Measurements from ENCODE around the gene MAD2L2. TPM values are rescaled to one million over a fixed set of nuclear protein-coding genes. Genes with fewer than 3 reads are reported as not detected.

The MAD2L2 gene
- total RNA-seq, 5 donors from 2014 or later (not counting 1 experiment from before 2014, with no cell fraction given) = 22.4 to 28.5 (median 24.0) TPM

- Histone ChIP-seq H3K27ac (ENCODE audit: low read length) (no peak overlapping the region), H3K4me1 (ENCODE audit: control insufficient read depth in 1 of 2, extremely low read depth in 1 of 2, insufficient read depth in 2 of 2, low read length in 2 of 2) (peaks cover 9 to 52% of the 10 kb centered on the region in 2 experiments), H3K4me3 (ENCODE audit: control insufficient read depth in 1 of 2, extremely low read depth in 1 of 2, low read length in 1 of 2) (peak overlapping the region in 1 of 2 donors; percentile 23), H3K36me3 (ENCODE audit: control insufficient read depth in 2 of 2, extremely low read depth in 1 of 2, insufficient read depth in 1 of 2, low read length in 1 of 2) (no peaks in the 10 kb centered on the region), H3K9me3 (no peaks in the 10 kb centered on the region), H3K27me3 (replicated peaks in 1 of 2; ENCODE audit: control insufficient read depth in 2 of 2, extremely low read depth in 1 of 2, insufficient read depth in 2 of 2, low read length in 1 of 2) (peaks cover 0 to 9% of the 10 kb centered on the region in 2 experiments)
- peak overlapping the region; percentile 71 to 84 (median 80) for H3K4me3 Mint-ChIP-seq
- 92% methylated on average over 3 of the region's 4 CpGs for WGBS (ENCODE audit: insufficient coverage)
- H3K4me1 Mint-ChIP-seq = peaks cover 29 to 44% (median 37%) of the 10 kb centered on the region in 3 donors
- H3K27ac Mint-ChIP-seq = peak overlapping the region; percentile 78 to 86
- DNase-seq = no peak
- POLR2A ChIA-PET = interaction anchor here in 1 of 2 donors (0.6 kb wide), 1 partner anchor 34 kb away, joined by 3 read pairs; no protein-coding TSS in a partner anchor
- H3K27me3 Mint-ChIP-seq = no peaks in the 10 kb centered on the region
- H3K9me3 Mint-ChIP-seq = no peaks in the 10 kb centered on the region
- ATAC-seq (replicated peaks in 1 of 4) = no peak
- CTCF ChIA-PET = interaction anchor here (0.9 to 5.6 kb wide), 6 partner anchors 13 to 410 kb away, joined by 3 to 56 read pairs (median 6); partner anchors contain the start of genes AGTRAP (in 1 of the 2) and FBXO6 (in 1 of the 2)
- H3K36me3 Mint-ChIP-seq = no peaks in the 10 kb centered on the region
These were observed 29.9 kb downstream of the MAD2L2 start for GRCh38 chr1:11651017-11651416.

- CTCF ChIA-PET = interaction anchor here (0.7 to 5.6 kb wide), 9 partner anchors 14 to 409 kb away, joined by 3 to 56 read pairs (median 4); partner anchors contain the start of genes AGTRAP (in 1 of the 2) and FBXO6 (in 1 of the 2)
- H3K36me3 Mint-ChIP-seq = no peaks in the 10 kb centered on the region
These were observed 30.5 kb downstream of the MAD2L2 start for GRCh38 chr1:11650331-11650991.

GRCh38 chr1:11649624-11650330 is 31.2 kb downstream of the MAD2L2 start:
- Histone ChIP-seq H3K4me1 (ENCODE audit: control insufficient read depth in 1 of 2, extremely low read depth in 1 of 2, insufficient read depth in 2 of 2, low read length in 2 of 2) (peaks cover 2 to 42% of the 10 kb centered on the region in 2 experiments), H3K27ac (ENCODE audit: low read length) (peak overlapping the region; percentile 51), H3K36me3 (ENCODE audit: control insufficient read depth in 2 of 2, extremely low read depth in 1 of 2, insufficient read depth in 1 of 2, low read length in 1 of 2) (no peaks in the 10 kb centered on the region), H3K27me3 (replicated peaks in 1 of 2; ENCODE audit: control insufficient read depth in 2 of 2, extremely low read depth in 1 of 2, insufficient read depth in 2 of 2, low read length in 1 of 2) (peaks cover 0 to 9% of the 10 kb centered on the region in 2 experiments), H3K9me3 (no peaks in the 10 kb centered on the region), H3K4me3 (ENCODE audit: control insufficient read depth in 1 of 2, extremely low read depth in 1 of 2, low read length in 1 of 2) (peak overlapping the region; percentile 32 to 39)
- Mint-ChIP-seq H3K9me3 (no peaks in the 10 kb centered on the region), H3K27me3 (no peaks in the 10 kb centered on the region), H3K27ac (peak overlapping the region; percentile 28 to 54), H3K36me3 (no peaks in the 10 kb centered on the region), H3K4me3 (peak overlapping the region; percentile 21 to 84 (median 46)), H3K4me1 (peaks cover 23 to 36% (median 29%) of the 10 kb centered on the region in 3 donors)
- ChIA-PET POLR2A (interaction anchor here in 1 of 2 donors (0.6 kb wide), 1 partner anchor 1435 kb away, joined by 4 read pairs; no protein-coding TSS in a partner anchor), CTCF (interaction anchor here (0.7 to 5.6 kb wide), 7 partner anchors 14 to 408 kb away, joined by 3 to 56 read pairs (median 4); partner anchors contain the start of genes AGTRAP (in 1 of the 2) and FBXO6 (in 1 of the 2))
- DNase-seq (no peak), ATAC-seq (replicated peaks in 1 of 4) (no peak)
- WGBS (ENCODE audit: insufficient coverage) = 59% methylated on average over 12 of the region's 21 CpGs

More at GRCh38 chr1:11650331-11650991, 30.5 kb downstream of the MAD2L2 start:
- H3K27ac ChIP-seq (ENCODE audit: low read length) = peak overlapping the region; percentile 51
- H3K4me3 Mint-ChIP-seq = peak overlapping the region; percentile 71 to 84 (median 80)
- H3K27me3 ChIP-seq (replicated peaks in 1 of 2; ENCODE audit: control insufficient read depth in 2 of 2, extremely low read depth in 1 of 2, insufficient read depth in 2 of 2, low read length in 1 of 2) = peaks cover 0 to 9% of the 10 kb centered on the region in 2 experiments
- ATAC-seq (replicated peaks in 1 of 4) (peak; percentile 56 to 71 (median 63)), DNase-seq (peak; percentile 45 to 89 (median 77))
- 5% methylated on average over 39 of the region's 47 CpGs for WGBS (ENCODE audit: insufficient coverage)
- no peaks in the 10 kb centered on the region for H3K9me3 ChIP-seq
- H3K4me1 Mint-ChIP-seq = peaks cover 24 to 38% (median 32%) of the 10 kb centered on the region in 3 donors
- no peaks in the 10 kb centered on the region for H3K27me3 Mint-ChIP-seq
- POLR2A ChIA-PET = interaction anchor here (0.6 kb wide), 2 partner anchors 34 to 1435 kb away, joined by 3 to 4 read pairs; no protein-coding TSS in a partner anchor
- peak overlapping the region; percentile 32 to 39 for H3K4me3 ChIP-seq (ENCODE audit: control insufficient read depth in 1 of 2, extremely low read depth in 1 of 2, low read length in 1 of 2)
- H3K4me1 ChIP-seq (ENCODE audit: control insufficient read depth in 1 of 2, extremely low read depth in 1 of 2, insufficient read depth in 2 of 2, low read length in 2 of 2) = peaks cover 4 to 47% of the 10 kb centered on the region in 2 experiments
- H3K36me3 ChIP-seq (ENCODE audit: control insufficient read depth in 2 of 2, extremely low read depth in 1 of 2, insufficient read depth in 1 of 2, low read length in 1 of 2) = no peaks in the 10 kb centered on the region
- no peaks in the 10 kb centered on the region for H3K9me3 Mint-ChIP-seq
- H3K27ac Mint-ChIP-seq = peak overlapping the region; percentile 78 to 86

GRCh38 chr1:11649237-11649623 is 31.7 kb downstream of the MAD2L2 start:
- Mint-ChIP-seq H3K36me3 (no peaks in the 10 kb centered on the region), H3K27me3 (no peaks in the 10 kb centered on the region), H3K4me1 (peaks cover 23 to 36% (median 29%) of the 10 kb centered on the region in 3 donors), H3K4me3 (peak overlapping the region in 1 of 3 donors; percentile 84), H3K9me3 (no peaks in the 10 kb centered on the region), H3K27ac (peak overlapping the region in 1 of 2 donors; percentile 28)
- Histone ChIP-seq H3K27ac (ENCODE audit: low read length) (no peak overlapping the region), H3K27me3 (replicated peaks in 1 of 2; ENCODE audit: control insufficient read depth in 2 of 2, extremely low read depth in 1 of 2, insufficient read depth in 2 of 2, low read length in 1 of 2) (peaks cover 0 to 9% of the 10 kb centered on the region in 2 experiments), H3K9me3 (no peaks in the 10 kb centered on the region), H3K4me3 (ENCODE audit: control insufficient read depth in 1 of 2, extremely low read depth in 1 of 2, low read length in 1 of 2) (no peak overlapping the region), H3K4me1 (ENCODE audit: control insufficient read depth in 1 of 2, extremely low read depth in 1 of 2, insufficient read depth in 2 of 2, low read length in 2 of 2) (peaks cover 2 to 40% of the 10 kb centered on the region in 2 experiments), H3K36me3 (ENCODE audit: control insufficient read depth in 2 of 2, extremely low read depth in 1 of 2, insufficient read depth in 1 of 2, low read length in 1 of 2) (no peaks in the 10 kb centered on the region)
- peak in 1 of 4 experiments; percentile 5 for ATAC-seq (replicated peaks in 1 of 4)
- CTCF ChIA-PET = interaction anchor here in 1 of 2 donors (0.9 to 5.6 kb wide), 6 partner anchors 15 to 408 kb away, joined by 3 to 56 read pairs (median 6); partner anchors contain the start of genes AGTRAP and FBXO6
- WGBS (ENCODE audit: insufficient coverage) = 40% methylated on average over 6 of the region's 9 CpGs
- POLR2A ChIA-PET = no interaction called here
- no peak for DNase-seq

GRCh38 chr1:11648732-11649158 is 32.2 kb downstream of the MAD2L2 start:
- Mint-ChIP-seq H3K9me3 (no peaks in the 10 kb centered on the region), H3K27me3 (no peaks in the 10 kb centered on the region), H3K36me3 (no peaks in the 10 kb centered on the region), H3K4me3 (peak overlapping the region in 1 of 3 donors; percentile 42), H3K4me1 (peaks cover 23 to 36% (median 29%) of the 10 kb centered on the region in 3 donors), H3K27ac (no peak overlapping the region)
- Histone ChIP-seq H3K9me3 (no peaks in the 10 kb centered on the region), H3K27me3 (replicated peaks in 1 of 2; ENCODE audit: control insufficient read depth in 2 of 2, extremely low read depth in 1 of 2, insufficient read depth in 2 of 2, low read length in 1 of 2) (peaks cover 0 to 9% of the 10 kb centered on the region in 2 experiments), H3K36me3 (ENCODE audit: control insufficient read depth in 2 of 2, extremely low read depth in 1 of 2, insufficient read depth in 1 of 2, low read length in 1 of 2) (no peaks in the 10 kb centered on the region), H3K4me3 (ENCODE audit: control insufficient read depth in 1 of 2, extremely low read depth in 1 of 2, low read length in 1 of 2) (no peak overlapping the region), H3K27ac (ENCODE audit: low read length) (no peak overlapping the region), H3K4me1 (ENCODE audit: control insufficient read depth in 1 of 2, extremely low read depth in 1 of 2, insufficient read depth in 2 of 2, low read length in 2 of 2) (peaks cover 2 to 36% of the 10 kb centered on the region in 2 experiments)
- 15% methylated on average over 12 of the region's 30 CpGs for WGBS (ENCODE audit: insufficient coverage)
- DNase-seq (peak in 13 of 35 experiments; percentile 8 to 60 (median 27)), ATAC-seq (replicated peaks in 1 of 4) (peak in 3 of 4 experiments; percentile 30 to 50 (median 37))
- POLR2A ChIA-PET = no interaction called here
- CTCF ChIA-PET = interaction anchor here in 1 of 2 donors (0.9 to 2.5 kb wide), 3 partner anchors 15 to 407 kb away, joined by 4 to 12 read pairs (median 7); partner anchors contain the start of gene FBXO6
